ENCODE results near the gene TMEM215. TPM values are rescaled to one million over a fixed set of nuclear protein-coding genes. Genes with fewer than 3 reads are reported as not detected.
A peak's percentile ranks its signal among the peaks of the same experiment; 100 is the strongest.

TMEM215 gene, protein sequence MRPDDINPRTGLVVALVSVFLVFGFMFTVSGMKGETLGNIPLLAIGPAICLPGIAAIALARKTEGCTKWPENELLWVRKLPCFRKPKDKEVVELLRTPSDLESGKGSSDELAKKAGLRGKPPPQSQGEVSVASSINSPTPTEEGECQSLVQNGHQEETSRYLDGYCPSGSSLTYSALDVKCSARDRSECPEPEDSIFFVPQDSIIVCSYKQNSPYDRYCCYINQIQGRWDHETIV
- not detected in 3 replicates for total RNA-seq
- long read RNA-seq = 0 reads

DNA sequence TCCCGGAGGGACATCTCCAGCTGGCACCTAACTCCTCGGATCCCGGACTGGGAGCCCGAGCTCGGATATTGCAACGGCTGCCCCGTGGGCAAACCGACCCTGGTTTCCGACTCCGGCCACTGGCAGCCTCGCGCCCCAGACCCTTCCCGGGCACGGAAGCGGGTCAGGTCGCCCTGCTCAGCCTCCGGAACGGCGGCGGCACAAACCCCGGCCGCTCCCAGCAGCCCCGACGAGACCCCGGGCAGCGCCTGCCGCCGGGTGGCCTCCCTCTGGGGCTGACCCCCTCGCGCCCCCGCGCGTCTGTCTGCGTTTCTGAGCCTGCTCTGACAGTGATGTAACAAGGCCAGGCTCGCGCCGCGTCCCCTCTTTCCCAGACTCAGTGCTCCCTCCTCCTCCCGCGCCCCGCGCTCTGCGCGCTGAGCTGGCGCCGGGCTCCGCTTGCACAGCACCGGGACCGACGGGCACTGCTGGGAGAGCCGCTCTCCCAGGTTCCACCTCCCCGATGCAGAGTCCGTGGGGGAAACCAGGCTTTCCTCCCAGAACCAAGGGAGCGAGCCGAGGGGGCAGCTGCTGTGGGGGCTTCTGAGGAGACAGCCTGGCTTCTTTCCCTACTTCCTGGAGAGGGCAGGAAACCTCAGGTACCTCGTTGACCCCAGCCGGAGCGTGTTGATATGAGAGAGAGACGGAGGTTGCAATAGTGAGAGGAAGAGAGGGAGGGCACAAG lies at the start of gene TMEM215:
TSS of gene TMEM215 (plus strand) at position 373 of the 724 bp plus-strand sequence. CDS start 644 bp downstream, outside the sequence.
- Mint-ChIP-seq H3K27me3 (ENCODE audit: low read depth) (peaks cover 67% of the 10 kb centered on the region), H3K27ac (ENCODE audit: unreplicated experiment) (no peak within 1 kb of the TSS), H3K36me3 (ENCODE audit: low read depth) (no peaks in the 10 kb centered on the region), H3K4me3 (ENCODE audit: unreplicated experiment) (no peak within 1 kb of the TSS), H3K9me3 (ENCODE audit: low read depth) (no peaks in the 10 kb centered on the region), H3K4me1 (ENCODE audit: low read depth) (no peaks in the 10 kb centered on the region)
- DNase-seq (ENCODE audit: low spot score) = peak; percentile 83
- TF ChIP-seq, protein P1, sequence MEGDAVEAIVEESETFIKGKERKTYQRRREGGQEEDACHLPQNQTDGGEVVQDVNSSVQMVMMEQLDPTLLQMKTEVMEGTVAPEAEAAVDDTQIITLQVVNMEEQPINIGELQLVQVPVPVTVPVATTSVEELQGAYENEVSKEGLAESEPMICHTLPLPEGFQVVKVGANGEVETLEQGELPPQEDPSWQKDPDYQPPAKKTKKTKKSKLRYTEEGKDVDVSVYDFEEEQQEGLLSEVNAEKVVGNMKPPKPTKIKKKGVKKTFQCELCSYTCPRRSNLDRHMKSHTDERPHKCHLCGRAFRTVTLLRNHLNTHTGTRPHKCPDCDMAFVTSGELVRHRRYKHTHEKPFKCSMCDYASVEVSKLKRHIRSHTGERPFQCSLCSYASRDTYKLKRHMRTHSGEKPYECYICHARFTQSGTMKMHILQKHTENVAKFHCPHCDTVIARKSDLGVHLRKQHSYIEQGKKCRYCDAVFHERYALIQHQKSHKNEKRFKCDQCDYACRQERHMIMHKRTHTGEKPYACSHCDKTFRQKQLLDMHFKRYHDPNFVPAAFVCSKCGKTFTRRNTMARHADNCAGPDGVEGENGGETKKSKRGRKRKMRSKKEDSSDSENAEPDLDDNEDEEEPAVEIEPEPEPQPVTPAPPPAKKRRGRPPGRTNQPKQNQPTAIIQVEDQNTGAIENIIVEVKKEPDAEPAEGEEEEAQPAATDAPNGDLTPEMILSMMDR (IDR thresholded peaks at IDR 0.05) = no peak

DNA sequence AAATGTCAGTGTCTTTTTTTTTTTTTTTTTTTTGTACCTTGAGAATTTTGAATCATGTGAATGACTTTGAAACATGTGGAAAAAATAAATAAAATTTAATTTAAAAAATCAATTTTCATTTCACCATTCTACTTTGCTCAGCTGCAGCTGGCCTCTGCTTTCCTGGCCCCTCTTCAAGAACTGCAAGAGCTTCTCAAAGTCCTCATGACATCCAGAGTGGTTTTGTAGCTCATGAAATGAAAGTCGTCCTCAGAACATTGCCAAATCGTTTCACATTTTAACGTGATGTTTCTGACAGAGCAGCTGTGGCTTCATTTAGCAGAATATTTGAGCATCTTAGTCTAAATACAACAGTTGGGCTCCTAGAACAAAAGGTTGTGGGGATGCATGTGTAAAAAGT lies 47.9 kb upstream of the TMEM215 start:
- no peaks in the 10 kb centered on the region for H3K36me3 Mint-ChIP-seq (ENCODE audit: low read depth)
- H3K9me3 Mint-ChIP-seq (ENCODE audit: low read depth) = no peaks in the 10 kb centered on the region

DNA sequence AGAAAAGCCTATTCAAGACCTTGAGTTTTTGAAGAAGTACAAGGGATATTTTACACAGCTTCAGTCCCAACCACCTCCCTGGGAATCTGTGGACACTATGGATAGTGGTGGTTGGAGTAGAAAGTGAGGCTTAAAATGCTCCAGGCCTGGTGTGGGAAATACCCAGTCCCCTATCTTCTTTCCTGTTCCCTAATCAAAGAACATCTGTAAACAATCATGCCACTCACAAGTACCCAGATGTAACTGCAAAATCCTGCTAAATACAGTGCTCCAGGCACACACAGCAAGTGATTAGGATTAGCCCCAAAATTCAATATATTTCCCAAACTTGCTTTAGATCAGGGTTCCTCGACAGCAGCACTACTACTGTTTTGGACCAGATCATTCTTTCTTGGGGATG lies 46.0 kb upstream of the TMEM215 start:
- peaks cover 10% of the 10 kb centered on the region for H3K4me1 Mint-ChIP-seq (ENCODE audit: low read depth)
- TF ChIP-seq, protein P1 (IDR thresholded peaks at IDR 0.05) = no peak
- H3K9me3 Mint-ChIP-seq (ENCODE audit: low read depth) = no peaks in the 10 kb centered on the region
- H3K4me3 Mint-ChIP-seq (ENCODE audit: unreplicated experiment) = no peak overlapping the region
- H3K27me3 Mint-ChIP-seq (ENCODE audit: low read depth) = peaks cover 6% of the 10 kb centered on the region
- H3K27ac Mint-ChIP-seq (ENCODE audit: unreplicated experiment) = no peak overlapping the region
- no peaks in the 10 kb centered on the region for H3K36me3 Mint-ChIP-seq (ENCODE audit: low read depth)
- DNase-seq (ENCODE audit: low spot score) = no peak

More for the DNA sequence above, 47.9 kb upstream of the TMEM215 start:
- TF ChIP-seq, protein P1 (IDR thresholded peaks at IDR 0.05) = no peak
- Mint-ChIP-seq H3K4me3 (ENCODE audit: unreplicated experiment) (no peak overlapping the region), H3K27me3 (ENCODE audit: low read depth) (peaks cover 6% of the 10 kb centered on the region), H3K27ac (ENCODE audit: unreplicated experiment) (no peak overlapping the region), H3K4me1 (ENCODE audit: low read depth) (no peaks in the 10 kb centered on the region)
- no peak for DNase-seq (ENCODE audit: low spot score)

DNA sequence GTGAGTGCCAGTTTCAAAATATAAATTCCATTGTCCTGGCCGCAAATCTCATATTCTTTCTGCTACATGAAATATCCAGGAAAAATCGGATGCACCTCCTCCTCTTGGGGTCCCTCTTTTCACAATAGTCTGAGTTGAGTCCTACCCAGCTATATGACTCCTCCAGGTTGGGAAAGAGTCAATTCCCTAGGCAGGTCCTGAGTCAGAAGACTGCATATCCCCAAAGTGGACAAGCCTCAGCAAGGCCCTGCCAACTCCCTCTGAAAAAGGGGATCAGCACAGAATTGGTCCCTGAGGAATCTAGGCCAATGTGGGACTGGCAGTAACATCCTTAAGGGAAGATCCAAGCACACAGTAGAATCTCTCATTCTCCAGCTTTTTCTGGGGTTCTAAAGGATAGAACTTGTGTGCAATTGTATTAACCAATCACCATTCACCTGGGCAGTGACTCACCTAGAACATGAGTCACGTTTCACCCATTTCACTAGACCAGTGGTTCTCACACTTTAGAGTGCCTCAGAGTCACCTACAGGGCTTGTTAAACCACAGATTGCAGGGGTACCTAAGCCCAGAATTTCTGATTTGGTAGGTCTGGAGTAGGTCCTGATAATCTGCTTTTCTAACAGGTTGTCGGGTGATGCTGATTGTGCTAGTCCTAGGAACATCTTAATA lies 44.7 kb upstream of the TMEM215 start:
- peaks cover 3% of the 10 kb centered on the region for H3K9me3 Mint-ChIP-seq (ENCODE audit: low read depth)
- H3K36me3 Mint-ChIP-seq (ENCODE audit: low read depth) = no peaks in the 10 kb centered on the region
- TF ChIP-seq, protein P1 (IDR thresholded peaks at IDR 0.05) = no peak
- H3K4me3 Mint-ChIP-seq (ENCODE audit: unreplicated experiment) = no peak overlapping the region
- DNase-seq (ENCODE audit: low spot score) = no peak
- peaks cover 10% of the 10 kb centered on the region for H3K4me1 Mint-ChIP-seq (ENCODE audit: low read depth)
- no peak overlapping the region for H3K27ac Mint-ChIP-seq (ENCODE audit: unreplicated experiment)
- peaks cover 6% of the 10 kb centered on the region for H3K27me3 Mint-ChIP-seq (ENCODE audit: low read depth)

DNA sequence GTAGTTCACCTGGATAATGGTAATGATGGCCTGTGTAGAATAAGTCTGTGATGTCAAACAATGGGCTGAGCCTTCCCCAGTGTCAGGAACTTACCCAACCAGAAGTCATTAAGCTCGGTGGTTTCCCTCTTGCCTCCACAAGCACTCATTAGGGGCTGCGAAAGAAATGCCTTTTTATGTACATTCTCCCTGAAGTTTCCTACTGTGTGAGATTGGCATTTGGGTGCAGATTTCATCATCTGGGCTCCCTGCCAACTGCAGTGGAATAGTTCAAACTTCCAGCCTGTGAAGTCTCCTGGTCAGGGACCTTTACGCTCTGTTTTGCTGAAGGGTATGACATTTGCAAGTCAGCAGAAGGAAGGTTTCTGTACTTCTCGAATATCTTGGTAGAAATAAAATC lies 41.6 kb upstream of the TMEM215 start:
- H3K4me3 Mint-ChIP-seq (ENCODE audit: unreplicated experiment) = no peak overlapping the region
- DNase-seq (ENCODE audit: low spot score) = no peak
- peaks cover 3% of the 10 kb centered on the region for H3K9me3 Mint-ChIP-seq (ENCODE audit: low read depth)
- H3K36me3 Mint-ChIP-seq (ENCODE audit: low read depth) = no peaks in the 10 kb centered on the region
- peaks cover 3% of the 10 kb centered on the region for H3K27me3 Mint-ChIP-seq (ENCODE audit: low read depth)
- no peak overlapping the region for H3K27ac Mint-ChIP-seq (ENCODE audit: unreplicated experiment)
- H3K4me1 Mint-ChIP-seq (ENCODE audit: low read depth) = peaks cover 10% of the 10 kb centered on the region
- TF ChIP-seq, protein P1 (IDR thresholded peaks at IDR 0.05) = no peak
